Hippocampal formation (tissue), 2 donors: ENCODE measurements around the gene RBM25.

ENCODE experiments used
- DNase-seq, 2 donors: peaks; one replicate each; lab custom pipeline; 2025; lab: John Stamatoyannopoulos, UW

Gene RBM25

GRCh38 chr14:73102806-73103497, 44.6 kb downstream of the RBM25 start:
- DNase-seq = no peak

DNA sequence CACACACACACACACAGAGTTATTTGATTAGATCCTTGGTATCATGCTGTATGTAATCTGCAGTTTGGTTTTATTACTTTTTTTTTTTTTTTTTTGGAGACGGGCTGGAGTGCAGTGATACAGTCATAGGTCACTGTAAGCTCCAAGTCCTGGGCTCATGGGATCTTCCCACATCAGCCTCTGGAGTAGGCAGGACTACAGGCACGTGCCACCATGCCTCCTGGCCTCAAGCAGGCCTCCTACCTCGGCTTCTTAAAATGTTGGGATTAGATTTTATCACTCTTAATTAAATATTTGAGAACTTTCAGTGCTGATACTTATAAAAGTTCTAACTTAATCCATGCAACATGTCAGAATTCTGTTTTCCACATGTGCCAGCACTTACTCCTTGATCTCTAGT, 46.7 kb downstream of the RBM25 start:
- DNase-seq = no peak

GRCh38 chr14:73105727-73106126, 47.4 kb downstream of the RBM25 start:
- DNase-seq = no peak

DNA sequence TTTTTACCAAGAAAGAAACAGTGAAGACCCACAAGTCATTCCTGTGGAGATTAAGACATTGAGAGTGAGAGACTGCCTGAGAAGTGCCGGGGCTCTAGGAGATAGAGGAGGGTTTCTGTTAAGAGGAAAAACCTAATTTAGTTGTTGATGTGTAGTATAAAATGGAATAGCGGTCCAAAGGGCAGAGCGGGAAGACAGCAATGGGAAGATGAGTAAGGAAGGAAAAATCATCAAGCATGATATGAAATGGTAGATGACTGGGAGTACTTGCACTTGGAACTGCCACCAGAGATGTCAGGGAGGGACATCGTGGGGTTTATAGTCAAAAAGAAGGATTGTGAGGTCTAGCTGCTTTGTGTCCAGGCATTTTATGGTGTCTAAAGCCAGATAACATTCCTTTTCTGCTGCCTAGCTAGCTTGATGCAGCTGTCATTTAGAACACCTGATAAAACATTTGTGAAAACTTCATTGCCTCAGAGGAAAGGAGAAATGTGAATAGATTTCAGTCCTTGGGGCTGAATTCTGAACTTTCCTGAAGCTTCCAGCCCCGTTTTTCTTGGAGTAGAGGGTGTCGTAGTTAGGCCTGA, 57.8 kb downstream of the RBM25 start:
- no peak for DNase-seq

DNA sequence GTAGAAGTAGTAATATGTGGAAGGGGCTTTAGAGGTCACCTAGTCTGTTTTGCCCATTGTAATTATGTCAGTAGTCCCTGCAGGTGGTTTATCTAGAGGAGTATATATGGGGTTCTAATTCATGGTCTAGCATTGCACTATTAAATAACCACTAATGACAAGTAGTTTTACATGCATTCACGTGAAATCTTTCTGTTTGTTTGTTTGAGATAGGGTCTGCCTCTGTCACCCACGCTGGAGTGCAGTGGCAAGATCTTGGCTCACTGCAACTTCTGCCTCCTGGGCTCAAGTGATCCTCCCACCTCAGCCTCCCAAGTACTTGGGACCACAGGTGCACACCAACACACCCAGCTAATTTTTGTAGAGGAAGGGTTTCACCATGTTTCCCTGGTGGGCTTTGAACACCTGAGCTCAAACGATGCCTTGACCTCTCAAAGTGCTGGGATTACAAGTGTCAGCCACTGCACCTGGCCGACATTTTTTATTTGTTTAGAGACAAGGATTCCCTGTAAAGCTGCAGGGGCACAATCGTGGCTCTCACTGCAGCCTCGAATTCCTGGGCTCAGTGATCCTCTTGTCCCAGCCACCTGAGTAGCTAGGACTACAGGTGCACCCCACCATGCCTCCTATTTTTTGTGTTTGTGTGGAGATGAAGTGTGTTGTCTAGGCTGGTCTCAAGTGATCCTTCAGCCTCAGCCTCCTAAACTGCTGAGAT, 66.0 kb downstream of the RBM25 start:
- no peak for DNase-seq

DNA sequence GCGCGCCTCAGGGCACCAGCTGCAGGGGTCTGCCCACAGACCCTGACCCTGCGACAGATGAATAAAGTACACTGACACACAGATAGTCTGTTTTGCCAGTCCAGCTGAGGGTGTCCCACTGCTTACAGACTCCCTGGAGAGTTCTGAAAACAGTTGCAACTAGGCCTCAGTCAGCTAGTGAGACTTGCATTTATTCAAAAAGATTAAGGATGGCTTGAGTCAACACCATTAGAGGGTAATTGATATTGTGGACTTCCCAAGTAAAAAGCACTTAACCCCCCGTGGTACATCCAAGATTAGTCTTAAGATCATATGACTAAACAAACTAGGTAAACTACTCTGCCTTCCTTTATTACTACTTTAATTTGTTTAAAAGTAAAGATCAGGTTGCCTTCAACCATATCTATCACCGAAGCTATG, 66.8 kb downstream of the RBM25 start:
- DNase-seq = no peak

DNA sequence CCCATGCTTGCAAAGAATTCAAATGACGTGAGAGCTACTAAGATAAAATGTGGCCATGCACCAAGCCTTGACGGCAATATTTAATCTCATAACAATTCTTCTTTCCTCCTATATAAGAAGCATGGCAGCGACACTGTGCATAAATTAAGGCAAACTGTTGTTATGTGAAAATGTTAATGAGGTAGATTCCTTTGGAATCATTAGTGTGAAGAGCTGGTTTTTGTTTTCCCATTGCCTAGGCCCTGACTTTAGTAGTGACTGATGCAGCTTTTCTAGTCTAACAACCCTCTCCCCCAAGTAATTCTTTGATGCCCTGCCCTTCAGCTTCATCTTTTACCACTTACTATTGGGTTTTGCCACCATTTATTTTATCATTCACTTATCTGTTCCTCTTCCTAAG, 67.4 kb downstream of the RBM25 start:
- no peak for DNase-seq

DNA sequence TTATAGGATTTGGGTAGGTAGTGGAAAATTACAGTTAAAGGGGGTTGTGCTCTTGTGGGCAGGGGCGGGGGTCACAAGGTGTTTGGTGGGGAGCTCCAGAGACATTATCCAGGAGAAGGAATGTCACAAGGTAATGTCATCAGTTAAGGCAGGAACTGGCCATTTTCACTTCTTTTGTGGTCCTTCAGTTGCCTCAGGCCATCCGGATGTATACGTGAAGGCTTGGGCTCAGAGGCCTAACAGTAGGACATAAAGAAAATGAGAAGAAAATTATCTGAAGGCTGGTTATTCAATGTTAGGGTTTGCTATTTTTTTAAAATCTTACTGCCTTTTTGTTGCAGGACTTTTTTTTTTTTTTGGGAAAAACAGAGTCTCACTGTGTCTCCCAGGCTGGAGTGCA, 75.5 kb downstream of the RBM25 start:
- DNase-seq = no peak

- no peak for DNase-seq
These were observed 77.7 kb downstream of the RBM25 start for GRCh38 chr14:73136085-73136386.

DNA sequence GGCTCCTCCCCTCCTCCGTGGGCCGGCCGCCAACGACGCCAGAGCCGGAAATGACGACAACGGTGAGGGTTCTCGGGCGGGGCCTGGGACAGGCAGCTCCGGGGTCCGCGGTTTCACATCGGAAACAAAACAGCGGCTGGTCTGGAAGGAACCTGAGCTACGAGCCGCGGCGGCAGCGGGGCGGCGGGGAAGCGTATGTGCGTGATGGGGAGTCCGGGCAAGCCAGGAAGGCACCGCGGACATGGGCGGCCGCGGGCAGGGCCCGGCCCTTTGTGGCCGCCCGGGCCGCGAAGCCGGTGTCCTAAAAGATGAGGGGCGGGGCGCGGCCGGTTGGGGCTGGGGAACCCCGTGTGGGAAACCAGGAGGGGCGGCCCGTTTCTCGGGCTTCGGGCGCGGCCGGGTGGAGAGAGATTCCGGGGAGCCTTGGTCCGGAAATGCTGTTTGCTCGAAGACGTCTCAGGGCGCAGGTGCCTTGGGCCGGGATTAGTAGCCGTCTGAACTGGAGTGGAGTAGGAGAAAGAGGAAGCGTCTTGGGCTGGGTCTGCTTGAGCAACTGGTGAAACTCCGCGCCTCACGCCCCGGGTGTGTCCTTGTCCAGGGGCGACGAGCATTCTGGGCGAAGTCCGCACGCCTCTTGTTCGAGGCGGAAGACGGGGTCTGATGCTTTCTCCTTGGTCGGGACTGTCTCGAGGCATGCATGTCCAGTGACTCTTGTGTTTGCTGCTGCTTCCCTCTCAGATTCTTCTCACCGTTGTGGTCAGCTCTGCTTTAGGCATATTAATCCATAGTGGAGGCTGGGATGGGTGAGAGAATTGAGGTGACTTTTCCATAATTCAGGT, 78.3 kb downstream of the RBM25 start, which contains the start of gene PSEN1:
PSEN1 (plus strand) TSS at position 121 of the 839 bp plus-strand sequence. CDS start 11,513 bp downstream, outside the sequence.
- peak; percentile 91 to 98 for DNase-seq

DNA sequence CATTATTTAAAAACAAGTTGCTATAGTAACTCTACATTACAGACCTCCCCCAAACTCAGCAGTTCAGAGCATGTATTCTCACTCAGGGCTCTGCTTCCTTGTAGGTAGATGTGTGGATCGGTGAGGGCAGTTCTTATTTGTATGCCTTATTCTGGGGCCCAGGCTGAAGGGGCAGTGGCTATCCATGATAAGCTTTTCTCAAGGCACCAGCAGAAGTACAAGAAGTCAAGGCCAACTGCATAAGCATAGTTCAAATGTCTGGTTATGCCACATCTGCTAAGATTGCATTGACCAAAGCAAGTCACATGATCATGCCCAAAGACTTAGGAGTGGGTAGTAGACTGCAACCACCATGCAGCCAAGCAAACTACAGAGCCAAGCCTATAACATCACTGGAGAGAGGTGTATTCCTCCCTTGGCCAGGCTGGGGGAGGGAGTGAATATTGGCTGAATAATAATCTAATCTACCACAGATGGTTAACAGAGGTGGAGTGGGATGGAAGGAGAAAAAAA, 82.5 kb downstream of the RBM25 start:
- DNase-seq = no peak

GRCh38 chr14:73142216-73142615, 83.9 kb downstream of the RBM25 start:
- no peak for DNase-seq

GRCh38 chr14:73143003-73143402, 84.7 kb downstream of the RBM25 start:
- DNase-seq = peak; percentile 68 to 89

DNA sequence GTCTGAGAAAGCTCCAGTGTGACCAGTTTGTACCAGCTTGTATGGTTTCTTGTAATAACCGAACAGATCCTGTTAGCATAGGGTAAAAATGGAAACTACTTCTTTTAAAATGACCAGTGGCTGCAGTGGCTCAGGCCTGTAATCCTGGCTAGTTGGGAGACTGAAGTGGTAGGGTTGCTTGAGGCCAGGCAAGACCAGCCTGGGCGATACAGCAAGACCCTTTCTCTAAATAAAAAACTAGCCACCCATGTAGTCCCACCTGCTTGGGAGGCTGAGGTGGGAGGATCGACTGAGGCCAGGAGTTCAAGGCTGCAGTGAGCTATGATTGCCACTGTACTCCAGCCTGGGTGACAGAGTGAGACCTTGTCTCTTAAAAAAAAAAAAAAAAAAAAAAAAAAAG, 85.3 kb downstream of the RBM25 start:
- DNase-seq = no peak

DNA sequence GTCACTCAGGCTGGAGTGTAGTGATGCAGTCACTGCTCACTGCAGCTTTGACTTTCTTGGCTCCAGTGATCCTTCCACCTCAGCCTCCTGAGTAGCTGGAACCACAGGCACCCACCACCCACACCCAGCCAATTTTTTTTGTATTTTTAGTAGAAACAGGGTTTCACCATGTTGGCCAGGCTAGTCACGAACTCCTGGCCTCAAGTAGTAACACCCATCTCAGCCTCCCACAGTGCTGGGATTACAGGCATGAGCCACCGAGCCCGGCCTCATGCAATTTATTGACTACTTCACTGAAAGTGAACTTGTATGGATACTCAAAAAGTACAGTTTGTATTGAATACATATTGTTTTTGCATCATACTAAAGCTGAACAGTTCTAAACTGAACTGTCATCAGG, 87.0 kb downstream of the RBM25 start:
- no peak for DNase-seq

- DNase-seq = no peak
These were observed 87.8 kb downstream of the RBM25 start for GRCh38 chr14:73146111-73146510.

- DNase-seq = no peak
These were observed 91.4 kb downstream of the RBM25 start for GRCh38 chr14:73149753-73150152.

- DNase-seq = no peak
These were observed 94.9 kb downstream of the RBM25 start for GRCh38 chr14:73153272-73153671.

DNA sequence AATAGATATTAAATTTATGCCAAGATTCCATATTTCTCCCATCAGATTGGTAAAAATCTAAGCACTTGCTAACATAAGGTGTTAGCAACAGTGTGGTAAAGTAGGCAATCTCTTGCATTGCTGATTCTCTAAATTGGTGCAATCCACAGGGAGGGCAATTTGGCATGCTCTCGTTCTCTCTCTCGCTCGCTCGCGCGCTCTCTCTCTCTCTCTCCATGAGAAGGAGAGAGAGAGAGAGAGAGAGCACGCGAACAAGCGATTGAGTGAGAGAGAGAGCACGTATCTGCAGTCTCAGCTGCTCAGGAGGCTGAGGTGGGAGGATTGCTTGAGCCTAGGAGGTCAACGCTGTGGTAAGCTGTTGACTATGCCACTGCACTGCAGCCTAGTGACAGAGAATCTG, 103.9 kb downstream of the RBM25 start:
- peak in 1 of 2 donors; percentile 16 for DNase-seq

DNA sequence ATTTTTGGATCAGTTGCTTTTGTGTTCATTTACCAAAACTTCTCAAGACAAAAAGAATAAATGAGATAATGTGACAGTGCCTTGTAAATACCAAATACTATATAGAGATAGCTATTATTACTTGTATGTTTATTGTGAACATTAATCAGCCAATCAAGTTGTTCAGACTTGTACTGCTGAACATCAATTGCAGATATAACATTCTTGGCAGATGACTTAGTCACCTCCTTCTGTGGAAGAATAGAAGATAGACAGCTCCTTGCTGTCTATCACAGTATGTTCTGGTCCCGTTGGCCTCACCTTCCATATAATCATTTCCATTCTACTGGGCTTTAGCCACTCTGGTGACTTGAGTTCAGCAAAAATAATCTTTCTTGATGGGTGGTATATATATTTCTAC, 108.1 kb downstream of the RBM25 start:
- DNase-seq = no peak

DNA sequence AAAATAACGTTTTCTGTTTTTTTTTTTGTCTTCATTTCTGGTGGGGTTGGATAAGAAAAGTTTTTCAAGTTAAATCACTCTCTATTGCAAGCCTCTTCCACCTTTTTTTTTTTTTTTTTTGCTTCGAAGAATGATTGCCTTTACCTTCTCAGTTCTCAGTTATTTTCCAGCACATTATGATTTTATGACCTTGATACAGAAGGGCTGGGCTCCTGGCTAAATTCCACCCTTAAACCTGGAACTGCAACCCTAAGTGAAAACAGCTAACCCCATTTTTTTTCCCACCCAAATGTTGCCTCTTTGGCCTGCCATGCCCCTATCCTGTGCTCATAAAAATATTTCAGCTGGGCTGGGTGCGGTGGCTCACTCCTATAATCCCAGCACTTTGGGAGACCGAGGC, 109.4 kb downstream of the RBM25 start:
- DNase-seq = no peak

- peak; percentile 70 to 91 for DNase-seq
These were observed 109.9 kb downstream of the RBM25 start for GRCh38 chr14:73168274-73168673.
